ENCODE data around the gene ZNF423. TPM values are rescaled to one million over a fixed set of nuclear protein-coding genes. Genes with fewer than 3 reads are reported as not detected.

ZNF423 gene
- total RNA-seq, 2 experiments from 2014 or later = not detected

DNA sequence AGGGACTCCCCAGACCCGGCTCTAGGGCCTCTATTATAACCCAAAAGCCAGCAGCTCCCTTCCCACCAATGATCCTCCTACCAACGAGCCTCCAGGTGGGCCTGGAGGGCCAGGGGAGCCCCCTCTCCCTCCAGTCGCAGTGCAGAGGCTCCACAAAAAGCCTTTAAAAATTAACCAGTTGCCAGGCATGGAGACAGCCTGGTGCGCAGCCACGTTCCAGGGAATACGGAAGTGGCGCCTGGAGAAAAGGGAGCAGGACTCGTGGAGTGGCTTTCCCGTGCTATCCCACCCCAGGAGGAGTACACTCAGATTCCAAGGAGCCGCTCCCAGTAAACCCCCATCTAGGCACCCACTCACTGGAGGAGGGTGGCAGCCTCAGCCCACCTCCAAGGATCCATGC is 112.3 kb downstream of the ZNF423 start:
- POLR2A ChIA-PET = no interaction called here

GRCh38 chr16:49743203-49743464 is 112.8 kb downstream of the ZNF423 start:
- POLR2A ChIA-PET = no interaction called here
- CTCF ChIA-PET = no interaction called here

More for the DNA sequence above, 112.3 kb downstream of the ZNF423 start:
- CTCF ChIA-PET = no interaction called here

GRCh38 chr16:49742428-49743202 is 113.3 kb downstream of the ZNF423 start:
- ChIA-PET CTCF (no interaction called here), POLR2A (interaction anchor here (0.7 kb wide), 1 partner anchor 94 kb away, joined by 3 read pairs; no protein-coding TSS in a partner anchor)

GRCh38 chr16:49740256-49740655 is 115.7 kb downstream of the ZNF423 start:
- ChIA-PET POLR2A (no interaction called here), CTCF (no interaction called here)

DNA sequence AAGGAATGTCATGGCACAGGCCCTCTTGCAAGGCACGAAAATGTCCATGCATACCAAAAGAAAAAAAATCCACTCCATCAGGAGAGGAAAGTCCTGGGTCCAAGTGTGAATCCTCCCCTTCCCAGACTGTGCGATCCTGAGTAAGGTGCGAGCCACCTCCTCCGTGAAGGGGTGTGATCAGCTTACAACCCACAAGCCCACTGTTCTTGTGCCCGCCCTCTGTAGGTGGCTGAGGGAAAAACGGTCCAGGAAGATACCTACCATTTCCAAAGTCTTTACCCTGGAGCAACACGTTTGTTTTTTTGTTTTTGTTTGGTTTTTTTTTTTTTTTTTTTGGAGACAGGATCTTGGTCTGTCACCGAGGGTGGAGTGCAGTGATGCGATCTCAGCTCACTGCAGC is 116.5 kb downstream of the ZNF423 start:
- ChIA-PET CTCF (no interaction called here), POLR2A (no interaction called here)

GRCh38 chr16:49738832-49739231 is 117.1 kb downstream of the ZNF423 start:
- POLR2A ChIA-PET = no interaction called here
- CTCF ChIA-PET = no interaction called here

- CTCF ChIA-PET = no interaction called here
- POLR2A ChIA-PET = no interaction called here
Observed at GRCh38 chr16:49738001-49738400, 117.9 kb downstream of the ZNF423 start.

- CTCF ChIA-PET = no interaction called here
Observed at GRCh38 chr16:49737541-49737940, 118.4 kb downstream of the ZNF423 start.

GRCh38 chr16:49734331-49734730 is 121.6 kb downstream of the ZNF423 start:
- CTCF ChIA-PET = no interaction called here
- POLR2A ChIA-PET = no interaction called here

More at GRCh38 chr16:49737541-49737940, 118.4 kb downstream of the ZNF423 start:
- POLR2A ChIA-PET = no interaction called here

DNA sequence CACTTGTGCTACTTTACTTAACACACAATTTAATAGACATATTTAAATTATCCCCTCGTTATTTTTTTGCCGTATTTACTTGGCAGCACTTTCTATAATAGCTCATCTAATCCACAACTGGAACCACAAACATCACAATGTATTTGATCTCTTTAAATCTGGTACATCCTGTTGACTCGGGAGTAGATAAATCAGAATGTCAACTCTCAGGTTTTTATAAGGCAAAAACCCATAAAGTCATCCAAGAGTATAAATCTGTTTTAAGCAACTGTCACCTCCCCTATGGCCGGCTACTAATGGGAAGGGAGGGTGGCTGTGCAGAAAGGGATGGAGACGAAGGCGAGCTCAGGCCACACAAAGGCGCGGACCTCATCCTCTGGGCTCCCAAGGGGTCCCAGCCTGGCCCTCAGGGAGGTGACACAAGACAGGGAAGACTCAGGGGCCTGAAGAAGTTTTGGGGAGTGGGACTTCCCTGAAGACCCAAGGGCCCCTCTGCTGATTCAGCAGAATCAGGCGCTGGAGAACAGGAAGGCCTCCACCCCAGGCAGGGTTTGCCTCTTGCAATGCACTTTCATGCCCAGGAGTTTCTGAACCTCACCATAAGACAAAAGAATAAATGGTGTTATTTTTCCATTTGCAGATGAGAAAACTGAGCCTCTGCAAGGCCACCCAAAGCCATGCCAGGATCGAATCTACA is 122.5 kb downstream of the ZNF423 start:
- POLR2A ChIA-PET = no interaction called here
- CTCF ChIA-PET = no interaction called here

DNA sequence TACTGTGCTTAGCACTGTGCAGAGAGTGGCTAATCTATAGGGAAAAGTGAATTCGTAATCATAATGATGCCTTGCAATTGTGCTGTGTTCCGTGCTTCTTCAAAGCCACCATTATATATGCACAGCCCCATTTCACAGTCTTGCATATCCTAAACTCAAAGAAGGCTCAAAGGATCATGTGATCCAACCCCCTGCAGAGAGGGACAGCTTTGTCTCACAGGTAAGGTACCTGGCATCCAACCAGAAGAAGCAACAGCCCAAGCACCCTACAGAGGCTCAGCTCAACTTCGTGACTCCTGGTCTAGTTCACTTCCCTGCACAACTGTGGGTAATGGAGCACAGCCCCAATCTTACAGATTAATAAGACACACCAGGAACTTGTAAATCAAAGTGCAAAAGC is 124.0 kb downstream of the ZNF423 start:
- ChIA-PET CTCF (no interaction called here), POLR2A (no interaction called here)

DNA sequence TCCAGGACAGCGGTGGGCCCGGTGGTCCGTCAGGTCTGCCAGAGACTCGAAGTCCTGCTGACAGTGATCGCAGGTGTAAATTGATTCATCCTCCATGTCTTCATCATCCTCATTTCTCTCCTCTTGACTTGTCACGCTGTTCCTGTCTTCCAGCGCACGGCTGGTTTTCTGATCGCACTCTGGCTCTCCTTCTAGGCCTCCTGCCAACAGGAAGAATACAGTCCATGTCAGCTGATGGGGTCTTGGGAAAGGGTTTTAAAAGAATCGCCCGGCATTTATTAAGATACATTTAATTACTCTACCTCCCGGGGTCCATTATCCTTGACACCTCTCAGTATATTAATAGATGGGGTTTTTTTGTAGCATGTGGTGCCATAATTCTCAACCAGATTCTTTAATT is 125.1 kb downstream of the ZNF423 start:
- POLR2A ChIA-PET = no interaction called here
- CTCF ChIA-PET = no interaction called here

DNA sequence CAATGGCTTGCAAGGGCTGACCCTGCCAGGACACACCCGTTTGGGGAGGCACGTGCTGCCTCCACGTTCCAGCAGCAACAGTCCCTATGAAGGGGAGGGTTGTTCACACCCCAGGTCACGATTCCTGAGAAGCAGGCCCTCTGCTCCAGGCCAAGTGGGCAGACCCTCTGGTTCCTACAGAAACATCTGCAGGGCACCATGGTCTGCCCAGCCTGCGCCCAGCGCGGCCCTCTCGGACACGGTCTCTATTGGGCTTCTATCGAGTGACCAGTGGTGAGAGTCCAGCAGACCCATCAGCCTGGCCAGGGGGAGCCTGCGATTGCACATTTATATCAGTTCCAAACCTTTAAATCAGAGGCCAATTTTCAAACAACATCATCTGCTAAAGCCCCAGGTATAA is 128.3 kb downstream of the ZNF423 start:
- CTCF ChIA-PET = no interaction called here

DNA sequence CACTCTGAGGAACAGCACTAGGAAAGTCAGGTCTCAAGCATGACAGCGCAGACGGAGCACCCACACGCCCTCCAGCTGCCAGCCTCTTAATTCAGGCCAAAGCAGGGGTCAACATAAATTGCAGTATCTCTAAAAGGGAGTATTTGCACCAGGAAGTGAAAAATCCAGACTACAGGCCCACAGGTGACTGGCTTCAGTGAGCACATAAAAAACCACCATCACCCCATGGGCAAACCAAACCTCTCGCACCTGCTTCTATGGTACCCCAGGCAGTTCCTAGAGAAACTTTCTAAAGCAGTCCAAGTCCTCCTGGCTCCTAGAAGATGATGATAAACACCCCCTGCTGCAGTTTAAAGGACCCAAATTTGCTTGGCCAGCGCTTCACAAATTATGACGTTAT is 129.8 kb downstream of the ZNF423 start:
- POLR2A ChIA-PET = no interaction called here
- CTCF ChIA-PET = no interaction called here

More for the DNA sequence above, 128.3 kb downstream of the ZNF423 start:
- POLR2A ChIA-PET = no interaction called here

DNA sequence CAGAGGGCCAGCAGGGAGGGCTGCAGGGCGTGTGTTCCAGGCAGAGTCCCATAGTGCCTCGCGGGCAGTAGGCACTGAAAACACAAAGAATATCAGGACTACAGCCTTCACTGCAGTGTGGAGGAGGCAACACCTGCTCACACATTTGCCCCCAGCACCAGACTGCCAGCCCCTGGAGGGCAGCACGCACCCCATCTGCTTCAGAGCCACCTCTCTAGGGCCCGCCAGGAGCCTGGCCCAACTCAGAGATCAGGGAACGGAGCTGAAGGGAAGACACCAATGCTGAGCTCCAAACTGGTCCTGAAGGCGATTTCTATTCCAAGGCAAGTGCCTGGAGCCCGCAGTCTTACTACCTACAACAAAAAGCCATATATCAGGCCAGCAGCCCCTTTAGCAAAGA is 130.3 kb downstream of the ZNF423 start:
- CTCF ChIA-PET = no interaction called here

GRCh38 chr16:49724774-49725173 is 131.1 kb downstream of the ZNF423 start:
- ChIA-PET CTCF (no interaction called here), POLR2A (no interaction called here)

More for the DNA sequence above, 130.3 kb downstream of the ZNF423 start:
- POLR2A ChIA-PET = no interaction called here

DNA sequence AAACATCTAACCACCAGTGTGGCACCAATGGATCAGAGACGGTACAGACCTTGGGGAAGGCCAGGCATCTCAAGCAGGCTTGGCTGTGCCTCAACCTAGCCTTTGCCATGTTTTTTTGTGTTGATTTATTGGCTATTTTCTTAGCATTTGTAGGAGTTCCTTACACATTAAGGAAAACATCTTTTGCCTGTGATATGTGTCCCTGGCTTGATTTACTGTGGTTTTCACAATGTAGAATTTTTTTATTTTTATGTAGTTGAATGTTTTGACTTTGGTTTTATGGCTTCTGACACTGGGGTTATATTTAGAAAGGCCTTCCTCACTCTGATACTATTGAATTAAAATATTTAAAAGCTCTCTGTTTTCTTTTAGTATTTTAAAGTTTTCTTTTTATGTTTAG is 132.6 kb downstream of the ZNF423 start:
- CTCF ChIA-PET = no interaction called here
- POLR2A ChIA-PET = no interaction called here

DNA sequence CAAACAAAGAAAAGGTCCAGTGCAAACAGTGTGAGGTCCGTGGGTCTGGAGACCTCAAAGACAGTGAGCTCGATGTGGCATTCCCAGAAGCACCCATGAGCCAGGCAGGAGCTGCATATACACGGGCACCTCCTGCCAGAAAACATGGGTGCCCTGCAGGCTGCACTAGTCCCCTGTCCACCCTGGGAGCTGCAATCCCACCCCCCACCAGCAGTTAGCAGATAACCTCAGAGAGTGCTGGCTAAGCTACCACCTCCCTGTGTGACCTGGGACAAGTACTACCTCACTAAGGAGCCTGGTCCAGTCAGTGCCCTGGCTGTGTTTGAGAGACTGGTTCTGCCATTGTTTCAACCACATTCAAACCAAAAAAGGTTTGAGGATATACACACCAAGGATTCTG is 135.7 kb downstream of the ZNF423 start:
- CTCF ChIA-PET = no interaction called here
- POLR2A ChIA-PET = no interaction called here

- ChIA-PET CTCF (no interaction called here), POLR2A (no interaction called here)
Observed at GRCh38 chr16:49717689-49718088, 138.2 kb downstream of the ZNF423 start.

GRCh38 chr16:49716339-49716934 is 139.5 kb downstream of the ZNF423 start:
- CTCF ChIA-PET = interaction anchor here (0.6 kb wide), 1 partner anchor 47 kb away, joined by 3 read pairs; no protein-coding TSS in a partner anchor
- POLR2A ChIA-PET = no interaction called here

DNA sequence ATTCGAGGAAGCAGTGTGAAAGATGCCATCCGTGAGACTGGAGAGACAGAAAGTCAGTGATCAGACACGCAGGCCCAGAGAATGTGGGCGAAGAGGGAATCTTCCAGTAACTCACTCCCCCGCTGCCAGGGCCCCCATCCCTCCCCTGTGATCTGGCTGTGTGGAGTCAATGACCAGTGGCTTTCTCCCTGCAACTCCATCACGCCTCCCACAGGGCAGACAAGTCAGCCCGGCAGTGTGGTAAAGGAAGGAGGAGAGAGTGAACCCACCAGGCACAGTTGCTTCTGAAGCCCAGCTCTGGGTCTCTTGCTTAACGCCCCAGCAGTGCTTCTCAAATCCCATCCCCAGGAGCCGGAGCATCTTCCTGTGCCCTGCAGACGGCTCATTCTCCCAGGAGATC is 142.1 kb downstream of the ZNF423 start:
- POLR2A ChIA-PET = no interaction called here
- CTCF ChIA-PET = no interaction called here

DNA sequence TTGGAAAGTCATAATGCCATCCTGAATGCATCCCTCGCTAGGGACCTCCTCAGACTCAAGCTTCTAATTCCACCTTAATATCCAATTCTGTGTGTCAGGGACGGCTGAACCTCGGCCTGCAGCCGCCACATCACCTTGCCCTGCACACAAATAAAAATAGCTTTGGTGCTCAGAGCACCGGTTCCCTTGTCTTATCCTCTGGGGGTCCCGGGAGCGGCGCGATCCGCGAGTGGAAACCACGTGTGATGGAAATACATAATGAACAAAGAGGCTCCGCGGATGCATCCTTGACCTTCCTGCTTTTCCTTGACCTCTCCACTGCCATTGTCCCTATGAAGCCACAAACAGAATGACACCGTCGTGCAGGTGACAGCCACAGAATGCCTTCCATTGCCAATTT is 143.4 kb downstream of the ZNF423 start:
- ChIA-PET POLR2A (no interaction called here), CTCF (no interaction called here)
